OCI-LY3 (cell line): ENCODE data around the gene UQCRFS1.

ENCODE experiments used
- H2AFZ ChIP-seq: fragments of 200-600, 300-600 bp; shearing (Covaris generic); 2 replicates; pipeline ENCODE4 v1.6.0; 2014; ENCODE audit warnings: antibody characterized with exemption, low read depth, low read length
- H3K27ac ChIP-seq: fragments of 200-600, 300-600 bp; sonication (generic); 2 replicates; pipeline ENCODE4 v1.5.1; 2014; ENCODE audit warnings: mild to moderate bottlenecking, low read length, moderate library complexity, mixed read lengths
- H3K27me3 ChIP-seq: fragments of 200-600, 300-600 bp; sonication (generic); 2 replicates; pipeline ENCODE4 v1.6.1; 2014; ENCODE audit warnings: low read depth, low read length, mixed read lengths
- H3K36me3 ChIP-seq: fragments of 200-600, 300-600 bp; sonication (generic); replicated peaks from 2 replicates; pipeline ENCODE3; 2014; ENCODE audit warnings: low read depth, low read length, mixed read lengths
- H3K4me1 ChIP-seq: fragments of 300-600, 200-600 bp; sonication (generic); 2 replicates; pipeline ENCODE4 v1.6.1; 2014; ENCODE audit warnings: low read length, mixed read lengths
- H3K4me2 ChIP-seq: fragments of 200-600, 300-600 bp; sonication (generic); 2 replicates; pipeline ENCODE4 v1.6.1; 2014; ENCODE audit warnings: low read length, mixed read lengths
- H3K4me3 ChIP-seq: fragments of 300-600, 200-600 bp; sonication (generic); 2 replicates; pipeline ENCODE4 v1.5.1; 2014; ENCODE audit warnings: antibody characterized with exemption, mild to moderate bottlenecking, low read length, moderate library complexity
- H3K79me2 ChIP-seq: fragments of 300-600, 200-600 bp; shearing (Covaris generic); 2 replicates; pipeline ENCODE4 v1.6.1; 2014; ENCODE audit warnings: mild to moderate bottlenecking, low read length, mixed read lengths
- H3K9ac ChIP-seq: fragments of 300-600, 200-600 bp; shearing (Covaris generic); 2 replicates; pipeline ENCODE4 v1.6.0; 2014; ENCODE audit warnings: mild to moderate bottlenecking, low read length, moderate library complexity
- H3K9me3 ChIP-seq: fragments of 200-600, 300-600 bp; shearing (Covaris generic); 2 replicates; pipeline ENCODE4 v1.6.1; 2014; ENCODE audit warnings: low read length, mixed read lengths; ENCODE audit not compliant: insufficient read depth
- H4K20me1 ChIP-seq: fragments of 200-600, 300-600 bp; sonication (generic); 2 replicates; pipeline ENCODE4 v1.6.1; 2016; ENCODE audit warnings: low read length, mixed read lengths; ENCODE audit not compliant: insufficient read depth
- CTCF ChIP-seq: fragments of 200-600, 300-600 bp; sonication (generic); IDR thresholded peaks from 2 replicates; pipeline ENCODE4 v1.5.1; 2014; ENCODE audit warnings: antibody characterized with exemption, low read length, low read depth
- EZH2phosphoT487 ChIP-seq: fragments of 200-600 bp; shearing (Covaris generic); IDR thresholded peaks from 2 replicates; pipeline ENCODE4 v1.6.1; 2018; ENCODE audit warnings: antibody characterized with exemption, mixed run types, low read depth

The UQCRFS1 gene

GRCh38 chr19:29188289-29189032 lies 24.5 kb downstream of the UQCRFS1 start:
- Histone ChIP-seq H3K36me3 (no peaks in the 10 kb centered on the region), H3K4me3 (no peak overlapping the region), H3K4me2 (no peak overlapping the region), H3K27ac (no peak overlapping the region), H3K9me3 (no peaks in the 10 kb centered on the region), H2AFZ (no peak overlapping the region), H3K79me2 (no peaks in the 10 kb centered on the region), H3K27me3 (no peaks in the 10 kb centered on the region; the same call in 1 of the 2 replicates), H4K20me1 (no peaks in the 10 kb centered on the region), H3K4me1 (no peaks in the 10 kb centered on the region), H3K9ac (no peak overlapping the region)
- TF ChIP-seq CTCF (no peak), EZH2phosphoT487 (no peak)

- no peaks in the 10 kb centered on the region for H3K79me2 ChIP-seq
- no peak overlapping the region for H3K9ac ChIP-seq
- H2AFZ ChIP-seq, result no peak overlapping the region
- H3K27ac ChIP-seq, result no peak overlapping the region
- no peak overlapping the region for H3K4me3 ChIP-seq
- H3K4me1 ChIP-seq, result no peaks in the 10 kb centered on the region
- no peak overlapping the region for H3K4me2 ChIP-seq
- TF ChIP-seq EZH2phosphoT487, result no peak
- no peak for TF ChIP-seq CTCF
- no peaks in the 10 kb centered on the region for H4K20me1 ChIP-seq
- no peaks in the 10 kb centered on the region for H3K9me3 ChIP-seq
- H3K27me3 ChIP-seq, result no peaks in the 10 kb centered on the region; the same call in 1 of the 2 replicates
- H3K36me3 ChIP-seq, result no peaks in the 10 kb centered on the region
Observed at GRCh38 chr19:29187676-29188075, 25.3 kb downstream of the UQCRFS1 start.

GRCh38 chr19:29185427-29185826 lies 27.5 kb downstream of the UQCRFS1 start:
- Histone ChIP-seq H3K4me2 (no peak overlapping the region), H3K9me3 (no peaks in the 10 kb centered on the region), H4K20me1 (no peaks in the 10 kb centered on the region), H3K4me3 (no peak overlapping the region), H3K9ac (no peak overlapping the region), H3K36me3 (no peaks in the 10 kb centered on the region), H3K4me1 (no peaks in the 10 kb centered on the region), H3K27me3 (no peaks in the 10 kb centered on the region; the same call in 1 of the 2 replicates), H3K79me2 (no peaks in the 10 kb centered on the region), H3K27ac (no peak overlapping the region), H2AFZ (no peak overlapping the region)
- TF ChIP-seq CTCF, result no peak
- TF ChIP-seq EZH2phosphoT487, result no peak

- no peak overlapping the region for H3K9ac ChIP-seq
- H3K27ac ChIP-seq, result no peak overlapping the region
- no peaks in the 10 kb centered on the region for H3K79me2 ChIP-seq
- H3K9me3 ChIP-seq, result peaks cover 16% of the 10 kb centered on the region; the same call in 1 of the 2 replicates
- H3K36me3 ChIP-seq, result no peaks in the 10 kb centered on the region
- TF ChIP-seq CTCF (no peak), EZH2phosphoT487 (no peak)
- H2AFZ ChIP-seq, result no peak overlapping the region
- no peaks in the 10 kb centered on the region for H3K27me3 ChIP-seq
- H3K4me1 ChIP-seq, result peaks cover 5% of the 10 kb centered on the region
- H3K4me2 ChIP-seq, result no peak overlapping the region
- H4K20me1 ChIP-seq, result no peaks in the 10 kb centered on the region
- H3K4me3 ChIP-seq, result no peak overlapping the region
Observed at GRCh38 chr19:29176981-29177754, 35.8 kb downstream of the UQCRFS1 start.
